GM21576 (cell line): ENCODE results near the gene ZNF765.
A peak's percentile ranks its signal among the peaks of the same experiment; 100 is the strongest.
"Not testable (repeated sequence)": the region's sequence is repeated elsewhere in the genome, so short reads cannot be mapped to it uniquely, and the experiment has no call there.

Experiments
- ATAC-seq: cut with Tn5 transposase; IDR thresholded peaks from one replicate; pipeline ENCODE4 v1.9.1; 2021; ENCODE audit warnings: mild to moderate bottlenecking, moderate library complexity; ENCODE audit not compliant: unreplicated experiment

ZNF765 gene

GRCh38 chr19:53394974-53395839 is at the start of gene ZNF765:
TSS of gene ZNF765 (plus strand) at chr19:53395149. CDS start at chr19:53398016, 2,867 bp downstream.
- peak; percentile 85 for ATAC-seq

- no peak for ATAC-seq
These were observed 39.2 kb upstream of the ZNF765 start for GRCh38 chr19:53355739-53356138.

- no peak for ATAC-seq
These were observed 36.9 kb upstream of the ZNF765 start for GRCh38 chr19:53357821-53358581.

- ATAC-seq = not testable (repeated sequence)
These were observed 34.9 kb upstream of the ZNF765 start for GRCh38 chr19:53360056-53360455.

- peak; percentile 98 for ATAC-seq
These were observed 29.6 kb upstream of the ZNF765 start, which contains the start of gene ZNF525 for GRCh38 chr19:53365134-53365898. TSS of gene ZNF525 (plus strand) at chr19:53365705. CDS start at chr19:53372282, 6,577 bp downstream.

- peak; percentile 51 for ATAC-seq
These were observed 29.0 kb upstream of the ZNF765 start for GRCh38 chr19:53365899-53366493.

GRCh38 chr19:53372196-53372595 is 22.8 kb upstream of the ZNF765 start:
- no peak for ATAC-seq

GRCh38 chr19:53374288-53374687 is 20.7 kb upstream of the ZNF765 start:
- no peak for ATAC-seq

GRCh38 chr19:53374743-53375142 is 20.2 kb upstream of the ZNF765 start:
- ATAC-seq = no peak

- ATAC-seq = no peak
These were observed 13.6 kb upstream of the ZNF765 start for GRCh38 chr19:53381376-53381775.

- ATAC-seq = no peak
These were observed 6.8 kb upstream of the ZNF765 start for GRCh38 chr19:53388168-53388567.

GRCh38 chr19:53388904-53389303 is 6.0 kb upstream of the ZNF765 start:
- ATAC-seq = no peak

GRCh38 chr19:53389571-53389970 is 5.4 kb upstream of the ZNF765 start:
- no peak for ATAC-seq

GRCh38 chr19:53389978-53390377 is 5.0 kb upstream of the ZNF765 start:
- ATAC-seq = no peak

GRCh38 chr19:53394522-53394973 is 401 bp upstream of the ZNF765 start:
- ATAC-seq = no peak

GRCh38 chr19:53395840-53396524 is 1.0 kb downstream of the ZNF765 start:
- ATAC-seq = not testable (repeated sequence)

- no peak for ATAC-seq
These were observed 1.5 kb downstream of the ZNF765 start for GRCh38 chr19:53396525-53396868.

- not testable (repeated sequence) for ATAC-seq
These were observed 3.0 kb downstream of the ZNF765 start for GRCh38 chr19:53397918-53398317.

- ATAC-seq = no peak
These were observed 14.7 kb downstream of the ZNF765 start for GRCh38 chr19:53409505-53410204.
